Lower leg skin (tissue), 3 donors: ENCODE measurements around the gene SP3.

Experiments used
- POLR2A ChIP-seq, 2 donors: fragments of 450-650 bp; IDR thresholded peaks; one replicate each; pipeline ENCODE4 v1.6.1; 2016 to 2017; ENCODE audit warnings: antibody characterized with exemption in 2 of 2, mild to moderate bottlenecking in 1 of 2, moderate library complexity in 1 of 2
- TF ChIP-seq, protein P1 (sequence below), 3 donors: fragments of 450-650 bp; IDR thresholded peaks; one replicate each; pipeline ENCODE4 v1.5.1; 2016; ENCODE audit warnings: antibody characterized with exemption in 3 of 3, mild to moderate bottlenecking in 3 of 3, moderate library complexity in 2 of 3

DNA sequence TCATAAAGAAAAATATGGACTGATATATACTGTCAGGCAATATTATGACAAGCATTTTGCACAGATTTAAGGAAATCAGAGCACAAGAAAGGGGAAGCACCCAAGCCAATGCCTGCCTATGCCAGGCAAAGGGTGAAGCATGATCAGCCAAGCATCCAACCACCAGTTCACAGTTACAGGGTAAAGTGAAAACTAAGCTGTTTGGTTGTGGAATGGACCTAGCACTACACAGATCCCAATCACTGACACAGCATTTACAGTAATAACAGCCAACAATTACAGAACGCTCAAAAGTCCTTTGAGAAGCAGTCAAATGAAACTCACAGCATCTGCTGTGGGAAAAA lies 90.3 kb downstream of the SP3 start:
- no peak for TF ChIP-seq POLR2A (IDR thresholded peaks at IDR 0.05)
- TF ChIP-seq, protein P1, sequence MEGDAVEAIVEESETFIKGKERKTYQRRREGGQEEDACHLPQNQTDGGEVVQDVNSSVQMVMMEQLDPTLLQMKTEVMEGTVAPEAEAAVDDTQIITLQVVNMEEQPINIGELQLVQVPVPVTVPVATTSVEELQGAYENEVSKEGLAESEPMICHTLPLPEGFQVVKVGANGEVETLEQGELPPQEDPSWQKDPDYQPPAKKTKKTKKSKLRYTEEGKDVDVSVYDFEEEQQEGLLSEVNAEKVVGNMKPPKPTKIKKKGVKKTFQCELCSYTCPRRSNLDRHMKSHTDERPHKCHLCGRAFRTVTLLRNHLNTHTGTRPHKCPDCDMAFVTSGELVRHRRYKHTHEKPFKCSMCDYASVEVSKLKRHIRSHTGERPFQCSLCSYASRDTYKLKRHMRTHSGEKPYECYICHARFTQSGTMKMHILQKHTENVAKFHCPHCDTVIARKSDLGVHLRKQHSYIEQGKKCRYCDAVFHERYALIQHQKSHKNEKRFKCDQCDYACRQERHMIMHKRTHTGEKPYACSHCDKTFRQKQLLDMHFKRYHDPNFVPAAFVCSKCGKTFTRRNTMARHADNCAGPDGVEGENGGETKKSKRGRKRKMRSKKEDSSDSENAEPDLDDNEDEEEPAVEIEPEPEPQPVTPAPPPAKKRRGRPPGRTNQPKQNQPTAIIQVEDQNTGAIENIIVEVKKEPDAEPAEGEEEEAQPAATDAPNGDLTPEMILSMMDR (IDR thresholded peaks at IDR 0.05) = no peak
